Activated T-helper 1 cell treated with anti-CD3 and anti-CD28 coated beads, Interleukin-2, amount 50 U/mL, for 16 hours (primary cell): ENCODE results near the gene LYPD6B.

Experiments
- DNase-seq, 2 donors: peaks; one replicate each; pipeline ENCODE4 v3.0.0-alpha.2; 2020; ENCODE audit warnings: low read depth in 1 of 2, low spot score in 1 of 2

Gene LYPD6B

DNA sequence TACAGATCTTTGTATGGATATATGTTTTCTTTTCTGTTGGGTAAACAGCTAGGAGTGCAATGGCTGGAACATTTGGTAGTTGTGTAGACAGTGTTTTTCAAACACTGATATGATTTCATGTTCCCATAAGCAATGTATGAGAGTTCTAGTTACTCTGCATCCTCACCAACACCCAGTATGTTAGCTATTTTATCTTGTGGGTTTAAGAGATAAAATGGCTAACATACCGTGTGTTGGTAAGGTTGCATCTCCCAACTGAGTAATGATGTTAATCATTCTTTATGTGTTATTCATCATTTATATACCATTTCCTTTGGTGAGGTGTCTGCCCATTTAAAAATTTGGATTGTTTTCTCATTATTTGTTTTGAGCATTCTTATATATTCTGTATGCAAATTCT lies 65.7 kb downstream of the LYPD6B start:
- DNase-seq: no peak

DNA sequence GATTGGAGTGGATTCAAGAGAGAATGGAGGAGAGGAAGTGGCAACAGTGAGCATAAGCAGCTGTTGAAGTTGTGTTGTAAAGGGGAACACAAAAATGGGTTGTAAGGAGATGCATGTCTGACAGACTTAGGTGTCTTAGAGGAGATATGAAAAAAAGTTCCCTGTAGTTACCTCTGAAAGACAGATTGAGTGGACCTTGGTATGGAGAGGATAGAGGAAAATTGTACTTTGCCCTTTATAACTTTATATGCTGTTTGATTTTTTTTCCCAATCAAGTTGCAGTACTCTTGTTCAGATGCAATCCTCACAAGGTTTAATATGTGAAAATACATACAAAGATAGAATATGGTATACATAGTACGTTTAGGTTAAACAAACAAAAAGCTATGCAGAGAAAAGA lies 73.6 kb downstream of the LYPD6B start:
- DNase-seq: no peak

DNA sequence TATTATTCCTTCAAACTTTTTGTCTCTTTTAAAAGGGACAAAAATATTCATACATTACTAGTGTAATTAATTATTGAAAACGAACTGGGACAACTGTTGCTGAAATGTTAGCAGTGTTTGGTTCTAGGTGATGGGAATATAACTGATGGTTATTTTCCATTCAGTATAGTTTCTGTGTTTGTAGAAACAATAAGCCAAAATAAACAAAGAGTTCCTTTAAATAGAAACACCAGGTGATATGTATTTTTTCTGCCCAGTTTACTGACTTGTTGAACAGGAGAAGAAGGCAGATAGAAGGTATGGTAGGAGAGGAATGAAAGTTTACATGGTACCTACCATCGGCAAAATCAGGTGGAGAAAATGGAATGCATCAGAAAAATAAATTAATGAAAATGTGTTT lies 74.2 kb downstream of the LYPD6B start:
- DNase-seq: no peak

DNA sequence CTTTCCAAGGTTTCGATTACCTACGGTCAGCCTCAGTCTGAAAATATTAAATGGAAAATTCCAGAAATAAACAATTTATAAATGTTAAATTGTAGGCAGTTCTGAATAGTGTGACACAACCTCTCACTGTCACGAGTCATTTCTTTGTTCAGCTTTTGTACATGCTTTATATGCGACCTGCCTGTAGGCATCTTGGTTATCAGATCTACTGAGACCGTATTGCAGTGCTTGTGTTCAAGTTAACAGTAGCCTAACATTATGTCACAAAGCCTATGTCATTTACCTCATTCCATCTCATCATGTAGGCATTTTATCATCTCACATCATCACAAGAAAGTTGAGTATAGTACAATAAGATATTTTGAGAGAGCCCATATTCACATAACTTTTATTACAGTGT lies 77.3 kb downstream of the LYPD6B start:
- DNase-seq: no peak

DNA sequence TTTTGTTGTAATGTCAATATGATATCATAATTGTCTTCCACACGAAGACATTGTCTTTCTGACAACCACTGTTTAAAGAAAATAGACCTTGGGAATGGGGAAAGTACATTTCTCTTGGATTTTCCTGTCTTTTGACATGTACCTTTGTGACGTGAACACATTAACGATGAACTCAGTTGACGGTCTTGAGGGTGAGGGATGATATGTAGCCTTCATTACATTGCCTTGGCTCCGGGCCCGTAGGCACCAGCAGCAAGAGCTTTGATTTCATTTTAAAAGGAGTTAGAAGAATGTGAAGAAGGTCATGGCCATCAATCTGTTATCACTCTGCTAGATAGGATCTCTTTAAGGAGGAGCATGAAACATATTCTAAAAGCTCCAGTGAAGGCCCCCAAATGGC lies 80.9 kb downstream of the LYPD6B start:
- no peak for DNase-seq

DNA sequence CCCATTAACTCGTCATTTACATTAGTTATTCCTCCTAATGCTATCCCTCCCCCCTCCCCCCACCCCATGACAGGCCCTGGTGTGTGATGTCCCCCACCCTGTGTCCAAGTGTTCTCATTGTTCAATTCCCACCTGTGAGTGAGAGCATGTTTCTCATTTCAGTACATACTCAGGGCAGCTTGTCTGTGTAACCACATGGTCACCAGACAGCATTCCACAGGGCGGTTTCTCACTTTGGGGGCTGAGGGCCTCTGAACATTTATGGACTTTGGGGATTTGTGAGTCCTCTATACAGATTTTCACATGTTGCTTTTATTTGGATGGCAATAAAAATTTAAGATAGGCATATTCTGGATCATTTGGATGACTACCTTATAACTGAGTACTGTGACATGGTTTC lies 84.0 kb downstream of the LYPD6B start:
- no peak for DNase-seq

DNA sequence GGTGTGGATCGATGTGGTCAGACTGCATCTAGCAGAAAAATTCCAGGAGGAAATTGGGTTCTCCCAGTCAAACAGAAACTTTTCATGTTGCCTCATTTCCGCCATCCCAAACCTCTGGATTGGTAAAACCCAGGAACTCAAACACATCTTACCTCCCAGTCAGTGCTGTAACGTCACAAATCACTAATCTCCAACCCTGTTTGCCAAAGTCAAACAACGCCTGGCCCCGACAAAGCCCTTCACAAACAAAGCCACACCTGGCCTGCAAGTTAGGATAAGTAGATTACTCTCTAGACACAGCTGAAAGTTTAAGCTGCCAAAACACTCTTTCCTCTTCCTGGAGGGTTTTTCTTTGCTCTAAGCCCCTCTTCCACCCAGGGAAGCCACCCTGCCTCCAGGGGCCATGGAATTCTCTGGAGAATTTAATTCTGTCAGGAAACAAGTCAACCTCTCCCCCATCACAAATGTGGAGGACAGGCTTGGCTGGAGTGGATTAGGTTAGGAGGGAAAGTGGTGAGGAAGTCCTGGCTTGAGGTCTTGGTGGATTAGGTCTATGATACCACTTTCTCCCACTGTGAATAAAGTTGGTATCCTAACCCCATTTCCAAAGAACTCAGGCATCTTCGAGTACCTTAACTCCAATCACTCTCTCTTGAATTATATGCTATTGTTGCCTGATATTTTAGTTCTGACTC lies 86.7 kb downstream of the LYPD6B start:
- DNase-seq: no peak

DNA sequence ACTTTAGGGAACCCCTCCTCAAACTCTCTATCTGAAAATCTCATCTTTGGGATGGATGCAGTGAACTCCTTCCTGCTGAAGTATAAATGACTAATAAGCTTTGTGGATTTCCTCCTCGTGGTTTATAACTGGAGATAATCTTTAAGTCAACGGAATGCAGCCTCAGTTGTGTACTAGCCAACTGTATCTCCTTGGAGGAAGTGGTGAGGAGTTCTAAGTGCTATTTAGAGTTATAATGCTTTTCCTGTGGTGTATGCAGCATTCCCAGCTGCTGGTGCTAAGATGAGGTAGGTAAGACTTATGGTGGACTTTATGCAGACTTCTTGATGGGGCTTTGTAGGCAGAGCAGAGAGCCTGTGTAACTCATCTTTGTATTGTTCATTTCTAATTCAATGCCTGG lies 90.9 kb downstream of the LYPD6B start:
- no peak for DNase-seq

DNA sequence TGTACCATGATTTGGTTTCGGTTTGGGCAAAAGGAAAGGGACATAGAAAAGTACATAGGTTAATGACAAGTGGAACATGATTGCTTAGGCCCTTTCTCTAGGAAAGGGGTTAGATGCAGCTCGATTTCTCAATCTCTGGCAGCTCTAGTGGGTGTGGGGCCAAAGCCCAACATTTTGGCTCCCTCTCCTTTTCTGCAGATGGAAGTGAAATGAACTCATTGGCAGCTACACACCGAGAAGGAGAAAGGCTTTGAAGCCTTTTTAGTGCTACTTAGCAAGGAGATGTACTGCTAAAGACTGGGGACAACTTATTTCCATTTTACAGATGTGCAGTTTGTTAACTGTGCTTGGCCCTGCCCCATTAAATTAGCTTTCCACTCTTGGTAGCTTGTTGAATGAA lies 93.8 kb downstream of the LYPD6B start:
- no peak for DNase-seq

DNA sequence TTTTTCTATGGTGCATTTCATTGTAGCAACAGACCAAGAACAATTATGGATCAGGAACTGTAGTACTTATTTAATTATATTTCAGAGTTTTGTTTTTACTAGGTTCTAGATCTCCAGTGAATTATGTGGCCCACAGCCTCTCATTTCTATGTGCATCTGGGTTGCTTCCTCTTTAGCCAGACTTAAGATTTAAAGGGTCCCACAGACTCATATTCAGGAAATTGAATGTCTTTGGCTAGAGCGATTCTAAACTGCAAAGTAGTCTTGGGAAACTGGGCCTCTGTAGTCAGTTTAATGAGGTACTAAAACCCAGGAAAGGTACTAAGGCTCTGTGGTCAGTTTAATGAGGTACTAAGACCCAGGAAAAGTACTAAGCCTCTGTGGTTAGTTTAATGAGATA lies 94.4 kb downstream of the LYPD6B start:
- no peak for DNase-seq

DNA sequence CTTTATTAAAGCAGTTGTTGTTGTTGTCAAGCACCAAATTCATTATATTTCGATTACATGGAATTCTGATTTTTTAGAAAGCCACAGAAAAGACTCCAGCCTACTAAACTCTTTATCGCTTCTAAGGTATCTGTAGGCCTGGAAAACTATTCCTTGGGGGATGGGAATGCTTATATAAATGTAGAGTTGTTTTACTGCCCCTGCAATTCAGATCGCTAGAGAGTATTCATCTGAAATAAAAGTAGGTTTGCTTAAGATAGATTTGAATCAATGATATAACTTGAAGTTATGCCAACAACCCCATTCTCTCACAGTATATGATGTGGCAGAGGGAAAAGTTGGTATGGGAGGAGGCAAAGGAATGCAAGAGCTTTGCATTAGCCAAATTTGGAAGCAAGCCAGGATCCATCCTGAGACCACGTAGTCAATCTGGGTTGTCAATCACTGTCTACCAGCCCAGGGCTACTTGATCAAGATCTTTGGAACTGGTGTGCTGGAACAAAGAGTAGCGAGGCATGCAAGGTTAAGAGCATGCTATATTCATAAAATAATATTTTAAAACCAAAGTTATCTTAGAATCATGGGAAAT lies 95.9 kb downstream of the LYPD6B start:
- DNase-seq: no peak

DNA sequence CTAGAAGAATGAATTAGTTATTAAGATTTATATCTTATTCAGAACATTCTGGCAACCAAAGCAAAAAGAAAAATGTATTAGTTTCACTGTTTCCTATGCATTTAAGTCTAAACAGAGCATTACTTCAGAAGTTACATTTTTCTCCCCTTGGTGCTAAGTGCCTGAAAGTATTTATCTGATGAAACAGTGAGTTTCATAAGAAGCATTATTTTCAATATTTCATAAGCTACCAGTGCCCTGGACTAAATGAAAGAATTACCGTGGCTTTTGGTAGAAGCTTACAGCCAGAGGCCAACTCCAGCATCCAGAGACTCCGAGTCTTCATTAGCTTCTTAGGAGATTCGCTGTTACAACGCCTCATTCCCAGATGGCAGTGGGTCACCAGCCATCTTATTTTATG lies 97.6 kb downstream of the LYPD6B start:
- no peak for DNase-seq

DNA sequence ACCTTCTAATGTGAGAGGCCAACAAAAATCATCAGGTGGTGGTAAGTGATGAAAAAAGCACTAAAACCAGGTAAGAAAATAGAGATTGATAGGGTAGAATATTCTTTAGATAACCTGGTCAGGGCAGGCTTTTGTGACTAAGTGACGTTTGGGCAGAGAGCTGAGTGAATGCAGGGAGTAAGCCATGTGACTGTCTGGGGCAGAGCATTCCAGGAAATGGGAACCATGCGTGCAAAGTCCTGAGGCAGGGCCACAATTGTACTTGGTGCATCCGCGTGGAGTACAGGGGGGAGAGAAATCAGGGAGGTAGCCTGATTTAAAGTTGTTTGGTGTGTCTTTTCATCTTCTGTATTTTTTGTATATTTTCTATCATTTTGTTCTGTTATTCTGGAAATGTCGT lies 102.5 kb downstream of the LYPD6B start:
- no peak for DNase-seq

DNA sequence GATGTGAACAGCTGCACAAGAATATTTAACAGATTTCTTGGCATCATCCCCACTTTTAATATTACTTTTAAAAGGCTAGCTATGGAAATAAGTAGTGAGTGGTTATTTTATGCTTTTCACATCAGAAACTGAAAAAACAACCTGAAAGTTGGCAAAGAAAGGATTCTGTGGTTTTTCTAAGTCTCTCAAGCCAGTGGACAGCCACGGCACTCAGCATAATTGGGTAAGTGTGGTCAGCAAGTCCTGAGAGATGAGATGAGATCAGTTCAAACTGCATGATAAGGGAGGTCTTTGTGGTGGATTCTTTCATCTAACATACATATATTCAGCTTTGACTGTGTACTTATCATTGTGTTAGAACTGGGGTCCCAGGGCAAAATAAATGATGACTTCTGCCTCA lies 105.2 kb downstream of the LYPD6B start:
- no peak for DNase-seq

DNA sequence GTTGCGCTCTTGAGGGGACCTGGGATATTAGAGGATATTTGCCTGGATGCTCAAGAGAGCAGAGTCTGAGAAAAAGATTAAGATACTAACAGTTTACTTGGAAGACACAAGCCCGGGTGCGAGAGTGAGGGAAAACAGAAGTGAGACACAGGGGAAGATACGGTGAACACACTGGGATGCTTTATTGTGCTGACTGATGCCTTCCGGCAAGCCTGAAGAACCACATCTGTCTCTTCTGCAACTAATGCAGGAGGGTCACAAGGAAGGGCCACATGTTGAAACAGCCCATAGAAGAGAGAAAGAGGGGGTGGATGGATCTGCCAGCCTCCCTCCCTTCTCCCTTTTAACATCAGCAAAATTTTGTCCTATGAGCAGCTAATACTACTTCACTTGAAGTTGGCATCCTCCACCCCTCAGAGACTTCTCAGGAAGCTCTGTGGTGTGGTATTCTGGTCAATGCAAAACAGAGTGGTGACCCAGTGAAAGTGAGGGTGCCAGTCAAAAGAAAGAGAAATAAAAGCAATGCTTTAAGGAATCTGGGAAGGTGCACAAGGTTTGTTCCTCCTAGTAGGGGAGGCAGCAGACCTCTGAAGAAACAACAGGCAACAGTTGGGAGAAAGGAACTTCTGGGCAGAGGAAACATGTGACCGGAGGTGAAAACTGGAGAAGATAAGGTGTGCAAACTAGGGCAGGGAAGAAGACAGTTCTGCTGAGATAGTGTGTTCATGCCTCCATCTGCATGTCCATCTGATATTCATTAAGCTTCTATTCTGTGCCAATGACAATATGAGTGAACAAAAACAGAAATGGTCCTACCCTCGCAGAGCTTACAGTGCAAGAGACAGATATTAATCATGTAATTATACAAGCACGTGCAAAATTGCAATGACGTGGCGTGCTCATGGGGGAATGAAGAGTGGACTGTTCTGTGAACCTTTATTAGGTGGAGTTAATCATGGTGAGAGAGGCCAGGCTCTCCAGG lies 107.1 kb downstream of the LYPD6B start:
- no peak for DNase-seq

DNA sequence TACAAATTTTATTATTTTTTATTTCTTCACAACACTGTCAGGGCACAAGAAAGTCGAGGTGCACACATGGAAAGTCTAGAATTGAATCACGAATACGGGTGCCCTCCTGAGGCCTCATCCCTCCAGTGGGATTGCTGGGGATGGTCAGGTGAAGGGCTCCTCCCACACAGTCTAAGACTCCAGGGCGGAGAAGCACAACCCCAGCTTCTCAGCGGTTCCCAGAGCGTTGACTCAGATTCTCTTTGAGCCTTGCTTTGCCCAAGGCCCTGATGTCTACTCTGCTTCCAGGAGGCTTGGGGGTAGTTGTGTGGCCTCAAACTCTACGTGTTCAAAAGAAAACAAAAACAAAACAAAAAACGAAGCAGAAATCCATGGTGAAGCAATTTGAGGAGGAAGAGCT lies 108.4 kb downstream of the LYPD6B start:
- no peak for DNase-seq

DNA sequence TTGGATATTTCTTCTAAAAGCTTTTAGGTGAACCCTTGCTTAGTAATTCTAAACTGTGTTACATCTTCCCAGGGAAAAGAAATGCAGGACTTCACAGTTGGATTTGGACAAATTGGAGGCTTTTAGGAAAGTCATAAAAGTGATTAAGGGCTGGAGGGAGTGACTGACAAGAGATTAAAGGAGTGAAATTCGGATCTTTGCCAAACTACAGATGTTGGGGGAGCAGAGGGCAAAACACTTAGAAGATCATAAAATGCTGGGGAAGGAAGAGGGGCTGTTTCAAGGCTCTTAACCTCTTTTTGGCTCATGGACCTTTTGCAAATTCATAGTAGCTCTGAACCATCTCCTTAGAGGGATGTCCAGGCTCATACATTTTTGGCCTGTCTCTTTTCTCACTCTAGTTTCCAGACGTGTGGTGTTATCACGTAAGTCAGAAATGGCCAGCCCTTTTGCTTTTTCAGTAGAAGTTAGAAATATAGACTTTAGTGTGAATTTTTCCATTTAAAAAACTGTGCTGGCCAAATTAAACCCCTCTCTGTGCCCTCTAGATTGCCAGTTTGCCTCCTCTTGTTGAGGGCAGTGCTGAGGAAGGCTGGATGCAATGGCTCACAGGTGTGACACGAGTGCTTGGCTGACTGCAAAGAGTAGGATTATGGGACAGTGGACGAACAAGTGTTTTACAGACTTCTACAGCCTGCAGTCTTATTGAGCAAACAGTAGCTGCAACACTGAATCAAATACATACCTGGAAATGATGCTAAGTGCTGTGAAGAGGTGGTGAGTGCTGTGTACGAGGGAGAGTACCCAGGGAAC lies 109.9 kb downstream of the LYPD6B start:
- no peak for DNase-seq

DNA sequence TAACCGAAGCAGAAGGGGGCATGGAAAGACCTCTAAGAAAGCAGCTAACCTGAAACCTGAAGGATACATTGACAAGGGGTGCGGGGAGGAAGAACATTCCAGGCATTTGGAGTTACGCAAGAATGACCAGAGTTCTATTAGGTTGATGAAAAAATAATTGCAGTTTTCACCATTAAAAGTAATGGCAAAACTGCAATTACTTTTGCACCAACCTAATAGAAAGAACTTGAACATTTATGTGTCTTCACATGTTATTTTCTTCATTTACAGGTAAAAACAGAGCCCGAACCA lies 110.5 kb downstream of the LYPD6B start:
- no peak for DNase-seq

DNA sequence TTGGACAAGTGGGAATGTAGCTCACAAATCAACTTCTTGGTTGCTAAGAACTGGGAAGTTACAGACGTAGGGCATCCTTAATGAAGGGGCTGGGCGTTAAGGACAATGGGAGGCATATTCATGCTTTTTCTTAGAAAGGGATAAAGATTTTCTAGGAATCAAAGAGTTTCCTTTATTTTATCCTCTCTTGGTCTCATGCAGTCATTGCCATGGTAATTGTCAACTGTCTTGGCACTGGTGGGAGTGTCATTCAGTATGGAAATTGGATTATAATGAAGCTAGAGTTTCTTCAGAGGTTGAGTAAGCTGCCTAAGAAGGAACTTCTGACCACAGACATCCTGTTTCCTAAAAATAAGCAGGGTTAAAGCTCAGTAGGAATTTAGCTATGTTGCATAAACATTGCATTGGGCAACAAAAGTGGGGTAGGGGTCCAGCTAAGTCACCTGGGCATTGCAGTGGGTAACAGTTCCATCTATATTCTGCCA lies 114.0 kb downstream of the LYPD6B start:
- DNase-seq: no peak

DNA sequence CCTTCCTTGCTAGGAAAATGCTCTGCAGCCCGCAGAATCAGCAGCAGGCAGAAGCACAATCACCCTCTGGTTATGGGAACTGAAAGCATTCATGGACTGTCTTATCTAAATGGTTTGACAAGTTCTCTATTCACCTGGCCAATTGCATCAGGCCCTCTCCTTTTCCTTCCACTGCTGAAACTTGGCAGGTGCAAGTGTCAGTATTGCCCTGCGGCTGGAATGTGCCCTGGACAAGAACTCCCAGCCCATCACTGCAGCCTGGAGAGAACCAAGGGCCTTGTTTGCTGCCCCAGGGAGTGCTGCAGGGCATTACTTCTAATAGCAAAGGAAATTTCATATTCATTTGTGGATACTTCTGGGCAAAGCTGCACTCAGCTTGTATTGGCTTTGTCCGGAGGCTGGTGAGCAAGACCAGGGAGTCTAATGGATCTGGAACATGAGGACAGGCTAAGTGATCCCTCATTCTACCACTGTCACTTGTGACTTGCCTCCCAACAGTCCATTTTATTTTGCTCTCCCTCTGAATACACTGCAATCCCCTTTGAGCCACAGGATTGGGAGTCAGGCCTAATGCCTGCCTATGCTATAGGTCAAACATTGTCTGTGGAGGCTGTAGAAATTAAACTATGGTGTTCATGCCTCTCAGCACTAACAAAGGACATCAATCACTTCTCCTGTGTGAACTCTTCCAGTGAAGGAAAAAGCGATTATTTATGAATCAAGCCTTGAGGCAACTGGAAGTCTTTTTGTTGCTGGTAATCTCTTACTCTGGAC lies 116.9 kb downstream of the LYPD6B start:
- no peak for DNase-seq

DNA sequence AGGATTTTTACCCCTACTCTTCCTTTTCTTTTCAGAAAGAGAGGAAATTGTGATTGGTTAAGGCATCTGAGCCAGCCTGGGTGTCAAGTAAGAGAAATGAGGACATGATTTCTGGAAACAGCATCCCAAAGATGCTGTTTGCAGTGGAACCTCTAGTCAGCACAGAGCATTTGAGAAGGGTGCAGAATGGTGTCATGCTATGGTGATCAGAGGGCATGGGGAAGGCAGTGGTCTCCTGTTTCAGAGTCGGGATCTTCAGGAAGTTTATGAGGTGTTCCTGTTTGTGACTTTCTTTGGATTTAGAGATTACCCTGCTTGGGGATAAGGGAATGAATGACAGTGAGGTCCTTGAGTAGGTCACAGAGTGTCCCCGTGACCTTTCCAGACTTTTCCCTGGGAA lies 117.5 kb downstream of the LYPD6B start:
- DNase-seq: no peak
